ENCODE data around the gene BCAR1. TPM values are rescaled to one million over a fixed set of nuclear protein-coding genes. Genes with fewer than 3 reads are reported as not detected.
"Not testable (repeated sequence)": the region's sequence is repeated elsewhere in the genome, so short reads cannot be mapped to it uniquely, and the experiment has no call there.

Gene BCAR1
- total and polyA plus RNA-seq, 2 of the 13 experiments (the other 11 are each of a cell fraction or from before 2014, with no cell fraction given), result 48.1 to 51.7 TPM

GRCh38 chr16:75241412-75241811, 10.0 kb downstream of the BCAR1 start:
- Histone ChIP-seq H3K4me3 (replicated peaks in 1 of 3; ENCODE audit: insufficient read depth in 1 of 3, low read depth in 2 of 3, low read length in 3 of 3) (no peak overlapping the region), H3K4me2 (ENCODE audit: low read depth, low read length) (no peak overlapping the region), H3K9ac (ENCODE audit: insufficient read depth, low read depth, low read length) (no peak overlapping the region), H3K9me3 (ENCODE audit: low read length) (no peaks in the 10 kb centered on the region), H3K36me3 (replicated peaks in 1 of 2; ENCODE audit: control insufficient read depth in 1 of 2, insufficient read depth in 2 of 2, low read length in 2 of 2) (peaks cover 31 to 41% of the 10 kb centered on the region in 2 experiments), H3K27ac (ENCODE audit: extremely low read length, insufficient read depth, low read length) (no peak overlapping the region), H3K4me1 (ENCODE audit: insufficient read depth, low read length) (peaks cover 80% of the 10 kb centered on the region), H2AFZ (ENCODE audit: low read length) (no peak overlapping the region), H3K79me2 (ENCODE audit: insufficient read depth, low read length) (peaks cover 74% of the 10 kb centered on the region), H4K20me1 (ENCODE audit: insufficient read depth, low read length) (peaks cover 3% of the 10 kb centered on the region; the same call in 1 of the 2 replicates), H3K27me3 (ENCODE audit: control insufficient read depth in 1 of 2, insufficient read depth in 2 of 2, low read length in 2 of 2) (no peaks in the 10 kb centered on the region)
- in situ Hi-C loops (cut with HindIII; ENCODE audit: extremely low pct_ligation_motif_present, low pct_unique_long_range_greater_than_20kb), result no loop called here
- BruUV-seq (replicated peaks), result no TSS peak
- FAIRE-seq, result no peak
- DNase-seq (ENCODE audit: low spot score), result no peak
- ChIA-PET POLR2A (interaction anchor here (2.1 kb wide), 1 partner anchor 64 kb away, joined by 7 read pairs; no protein-coding TSS in a partner anchor), CTCF (ENCODE audit: low intra/inter-chr PET ratio, low total read pairs) (no interaction called here)
- intact Hi-C loops (cut with micrococcal nuclease; ENCODE audit: unreplicated experiment), result no loop called here
- WGBS (ENCODE audit: low lambda C conversion rate), result 70% methylated on average over 4 of the region's 8 CpGs
- TF ChIP-seq POLR2A (IDR thresholded peaks at IDR 0.05; ENCODE audit: insufficient read depth in 1 of 2, low read depth in 2 of 2, low read length in 2 of 2) (peak in 1 of 2 experiments; percentile 2; a peak in 1 of 4 replicates), TFDP2 (CRISPR knock-in tag; IDR thresholded peaks at IDR 0.05) (no peak)
- no peak for ATAC-seq

- CTCF ChIA-PET (ENCODE audit: low intra/inter-chr PET ratio, low total read pairs); DNase-seq (ENCODE audit: low spot score); H4K20me1 ChIP-seq (ENCODE audit: insufficient read depth, low read length); H3K27ac ChIP-seq (ENCODE audit: extremely low read length, insufficient read depth, low read length); FAIRE-seq; in situ Hi-C loops (cut with HindIII; ENCODE audit: extremely low pct_ligation_motif_present, low pct_unique_long_range_greater_than_20kb); H2AFZ ChIP-seq (ENCODE audit: low read length); H3K27me3 ChIP-seq (ENCODE audit: control insufficient read depth in 1 of 2, insufficient read depth in 2 of 2, low read length in 2 of 2); H3K4me3 ChIP-seq (replicated peaks in 1 of 3; ENCODE audit: insufficient read depth in 1 of 3, low read depth in 2 of 3, low read length in 3 of 3); ATAC-seq; intact Hi-C loops (cut with micrococcal nuclease; ENCODE audit: unreplicated experiment); H3K4me2 ChIP-seq (ENCODE audit: low read depth, low read length); H3K9me3 ChIP-seq (ENCODE audit: low read length); H3K9ac ChIP-seq (ENCODE audit: insufficient read depth, low read depth, low read length); BruUV-seq (replicated peaks): not testable (repeated sequence)
- peaks cover 66% of the 10 kb centered on the region for H3K79me2 ChIP-seq (ENCODE audit: insufficient read depth, low read length)
- peaks cover 39 to 47% of the 10 kb centered on the region in 2 experiments for H3K36me3 ChIP-seq (replicated peaks in 1 of 2; ENCODE audit: control insufficient read depth in 1 of 2, insufficient read depth in 2 of 2, low read length in 2 of 2)
- POLR2A ChIA-PET, result interaction anchor here (2.1 kb wide), 1 partner anchor 65 kb away, joined by 7 read pairs; no protein-coding TSS in a partner anchor
- 96% methylated on average over 7 of the region's 7 CpGs for WGBS (ENCODE audit: low lambda C conversion rate)
- TF ChIP-seq HNRNPLL (IDR thresholded peaks at IDR 0.05; ENCODE audit: low read depth, low read length, poor library complexity, severe bottlenecking), result peak; percentile 22
- peaks cover 72% of the 10 kb centered on the region for H3K4me1 ChIP-seq (ENCODE audit: insufficient read depth, low read length)
Measured at GRCh38 chr16:75240633-75241032, 10.8 kb downstream of the BCAR1 start.

Data from HepG2 (cell line).